Stimulated activated naive CD8-positive, alpha-beta T cell treated with anti-CD3 and anti-CD28 coated beads, Interleukin-15, amount 100 ng/mL, for 72 hours (primary cell): ENCODE measurements around the gene STX1A.

Experiments
- ATAC-seq: fragments of 150-1000 bp; cut with Tn5 transposase; 2 replicates; pipeline ENCODE4 v1.10.0; 2021; ENCODE audit warnings: mild to moderate bottlenecking, moderate library complexity
- DNase-seq, 2 donors: peaks; one replicate each; pipeline ENCODE4 v3.0.0; 2021 to 2022
- H3K27ac Mint-ChIP-seq, 2 donors: one replicate each; pipeline ENCODE4 v1.8.0; 2022; ENCODE audit warnings: mild to moderate bottlenecking in 2 of 2, mixed read lengths in 2 of 2, moderate library complexity in 2 of 2
- H3K27me3 Mint-ChIP-seq: one replicate; pipeline ENCODE4 v1.8.0; 2022; ENCODE audit warnings: mixed read lengths
- H3K4me1 Mint-ChIP-seq: one replicate; pipeline ENCODE4 v1.8.0; 2022; ENCODE audit warnings: mild to moderate bottlenecking, mixed read lengths
- H3K4me3 Mint-ChIP-seq, 2 donors: one replicate each; pipeline ENCODE4 v1.8.0; 2022; ENCODE audit warnings: mild to moderate bottlenecking in 2 of 2, mixed read lengths in 2 of 2, moderate library complexity in 1 of 2
- H3K9me3 Mint-ChIP-seq, 2 donors: one replicate each; pipeline ENCODE4 v1.8.0; 2022; ENCODE audit warnings: mixed read lengths in 2 of 2

Gene STX1A

GRCh38 chr7:73718905-73719805 is at the start of gene STX1A:
Gene STX1A, minus strand, starts transcription at chr7:73719669. Its CDS starts 38 bp downstream, at chr7:73719631.
- Mint-ChIP-seq H3K9me3 (no peaks in the 10 kb centered on the region), H3K4me1 (peaks cover 42% of the 10 kb centered on the region), H3K27me3 (peaks cover 19% of the 10 kb centered on the region), H3K27ac (peak within 1 kb of the TSS; percentile 29 to 72), H3K4me3 (peak within 1 kb of the TSS; percentile 80 to 86)
- ATAC-seq (peak; percentile 75), DNase-seq (peak; percentile 68 to 77)

GRCh38 chr7:73768641-73769480 is 49.4 kb upstream of the STX1A start:
- DNase-seq (no peak), ATAC-seq (no peak)

GRCh38 chr7:73766556-73767229 is 47.2 kb upstream of the STX1A start:
- Mint-ChIP-seq H3K27ac (peak overlapping the region in 1 of 2 donors; percentile 19), H3K4me3 (no peak overlapping the region), H3K9me3 (peaks cover 4 to 7% of the 10 kb centered on the region in 2 donors), H3K27me3 (peaks cover 44% of the 10 kb centered on the region), H3K4me1 (peaks cover 20% of the 10 kb centered on the region)
- no peak for ATAC-seq
- no peak for DNase-seq

More at GRCh38 chr7:73768641-73769480, 49.4 kb upstream of the STX1A start:
- H3K4me3 Mint-ChIP-seq: peak overlapping the region in 1 of 2 donors; percentile 74
- peaks cover 20% of the 10 kb centered on the region for H3K4me1 Mint-ChIP-seq
- H3K27ac Mint-ChIP-seq: no peak overlapping the region
- peaks cover 4 to 7% of the 10 kb centered on the region in 2 donors for H3K9me3 Mint-ChIP-seq
- peaks cover 59% of the 10 kb centered on the region for H3K27me3 Mint-ChIP-seq

- ATAC-seq (no peak), DNase-seq (no peak)
- H3K27ac Mint-ChIP-seq: no peak overlapping the region
- H3K4me1 Mint-ChIP-seq: no peaks in the 10 kb centered on the region
- peaks cover 1 to 3% of the 10 kb centered on the region in 2 donors for H3K9me3 Mint-ChIP-seq
- no peak overlapping the region for H3K4me3 Mint-ChIP-seq
- peaks cover 3% of the 10 kb centered on the region for H3K27me3 Mint-ChIP-seq
These were observed 43.2 kb upstream of the STX1A start for GRCh38 chr7:73762659-73762999.

GRCh38 chr7:73761854-73762658 is 42.6 kb upstream of the STX1A start:
- no peak overlapping the region for H3K27ac Mint-ChIP-seq
- H3K9me3 Mint-ChIP-seq: no peaks in the 10 kb centered on the region
- no peak overlapping the region for H3K4me3 Mint-ChIP-seq

GRCh38 chr7:73758581-73759138 is 39.2 kb upstream of the STX1A start:
- H3K4me3 Mint-ChIP-seq: no peak overlapping the region
- no peaks in the 10 kb centered on the region for H3K27me3 Mint-ChIP-seq
- no peaks in the 10 kb centered on the region for H3K4me1 Mint-ChIP-seq
- ATAC-seq (no peak), DNase-seq (no peak)
- H3K9me3 Mint-ChIP-seq: no peaks in the 10 kb centered on the region
- peak overlapping the region in 1 of 2 donors; percentile 32 for H3K27ac Mint-ChIP-seq

More at GRCh38 chr7:73761854-73762658, 42.6 kb upstream of the STX1A start:
- DNase-seq (no peak), ATAC-seq (no peak)
- no peaks in the 10 kb centered on the region for H3K4me1 Mint-ChIP-seq
- no peaks in the 10 kb centered on the region for H3K27me3 Mint-ChIP-seq

GRCh38 chr7:73749931-73750776 is 30.7 kb upstream of the STX1A start:
- H3K4me1 Mint-ChIP-seq: no peaks in the 10 kb centered on the region
- no peak overlapping the region for H3K27ac Mint-ChIP-seq
- no peak for ATAC-seq
- H3K27me3 Mint-ChIP-seq: peaks cover 12% of the 10 kb centered on the region
- H3K4me3 Mint-ChIP-seq: no peak overlapping the region
- H3K9me3 Mint-ChIP-seq: no peaks in the 10 kb centered on the region
- no peak for DNase-seq

- H3K27me3 Mint-ChIP-seq: peaks cover 12% of the 10 kb centered on the region
- no peak for DNase-seq
- no peaks in the 10 kb centered on the region for H3K4me1 Mint-ChIP-seq
- H3K27ac Mint-ChIP-seq: no peak overlapping the region
- no peak overlapping the region for H3K4me3 Mint-ChIP-seq
- no peaks in the 10 kb centered on the region for H3K9me3 Mint-ChIP-seq
- ATAC-seq: no peak
These were observed 26.9 kb upstream of the STX1A start for GRCh38 chr7:73746378-73746777.

- H3K4me1 Mint-ChIP-seq: peaks cover 3% of the 10 kb centered on the region
- DNase-seq (no peak), ATAC-seq (no peak)
- no peak overlapping the region for H3K4me3 Mint-ChIP-seq
- H3K27me3 Mint-ChIP-seq: no peaks in the 10 kb centered on the region
- peak overlapping the region in 1 of 2 donors; percentile 74 for H3K27ac Mint-ChIP-seq
- H3K9me3 Mint-ChIP-seq: no peaks in the 10 kb centered on the region
These were observed 23.5 kb upstream of the STX1A start for GRCh38 chr7:73742753-73743641.

- Mint-ChIP-seq H3K4me1 (peaks cover 9% of the 10 kb centered on the region), H3K4me3 (no peak overlapping the region), H3K27ac (no peak overlapping the region), H3K9me3 (no peaks in the 10 kb centered on the region), H3K27me3 (no peaks in the 10 kb centered on the region)
- no peak for ATAC-seq
- DNase-seq: no peak
These were observed 22.9 kb upstream of the STX1A start for GRCh38 chr7:73742338-73742752.

- ATAC-seq (no peak), DNase-seq (no peak)
- Mint-ChIP-seq H3K4me1 (peaks cover 17% of the 10 kb centered on the region), H3K9me3 (no peaks in the 10 kb centered on the region), H3K27ac (peak overlapping the region in 1 of 2 donors; percentile 14), H3K4me3 (no peak overlapping the region), H3K27me3 (no peaks in the 10 kb centered on the region)
These were observed 22.1 kb upstream of the STX1A start for GRCh38 chr7:73741600-73741999.

GRCh38 chr7:73740771-73741170 is 21.3 kb upstream of the STX1A start:
- H3K4me1 Mint-ChIP-seq: peaks cover 20% of the 10 kb centered on the region
- no peaks in the 10 kb centered on the region for H3K27me3 Mint-ChIP-seq
- DNase-seq (no peak), ATAC-seq (no peak)
- no peaks in the 10 kb centered on the region for H3K9me3 Mint-ChIP-seq
- peak overlapping the region in 1 of 2 donors; percentile 37 for H3K4me3 Mint-ChIP-seq
- H3K27ac Mint-ChIP-seq: no peak overlapping the region

GRCh38 chr7:73740212-73740611 is 20.7 kb upstream of the STX1A start:
- Mint-ChIP-seq H3K27me3 (no peaks in the 10 kb centered on the region), H3K4me1 (peaks cover 21% of the 10 kb centered on the region), H3K4me3 (peak overlapping the region in 1 of 2 donors; percentile 37), H3K27ac (peak overlapping the region in 1 of 2 donors; percentile 85), H3K9me3 (no peaks in the 10 kb centered on the region)
- no peak for ATAC-seq
- DNase-seq: no peak
